NK-92 treated with Interleukin-12 subunit alpha and Interleukin-12 subunit beta, amount 100 ng/mL, for 24 hours (cell line): ENCODE results near the gene NATD1.

ENCODE experiments used
- DNase-seq: peaks from one replicate; lab custom pipeline; 2025; lab: John Stamatoyannopoulos, UW

NATD1 gene, protein sequence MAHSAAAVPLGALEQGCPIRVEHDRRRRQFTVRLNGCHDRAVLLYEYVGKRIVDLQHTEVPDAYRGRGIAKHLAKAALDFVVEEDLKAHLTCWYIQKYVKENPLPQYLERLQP

DNA sequence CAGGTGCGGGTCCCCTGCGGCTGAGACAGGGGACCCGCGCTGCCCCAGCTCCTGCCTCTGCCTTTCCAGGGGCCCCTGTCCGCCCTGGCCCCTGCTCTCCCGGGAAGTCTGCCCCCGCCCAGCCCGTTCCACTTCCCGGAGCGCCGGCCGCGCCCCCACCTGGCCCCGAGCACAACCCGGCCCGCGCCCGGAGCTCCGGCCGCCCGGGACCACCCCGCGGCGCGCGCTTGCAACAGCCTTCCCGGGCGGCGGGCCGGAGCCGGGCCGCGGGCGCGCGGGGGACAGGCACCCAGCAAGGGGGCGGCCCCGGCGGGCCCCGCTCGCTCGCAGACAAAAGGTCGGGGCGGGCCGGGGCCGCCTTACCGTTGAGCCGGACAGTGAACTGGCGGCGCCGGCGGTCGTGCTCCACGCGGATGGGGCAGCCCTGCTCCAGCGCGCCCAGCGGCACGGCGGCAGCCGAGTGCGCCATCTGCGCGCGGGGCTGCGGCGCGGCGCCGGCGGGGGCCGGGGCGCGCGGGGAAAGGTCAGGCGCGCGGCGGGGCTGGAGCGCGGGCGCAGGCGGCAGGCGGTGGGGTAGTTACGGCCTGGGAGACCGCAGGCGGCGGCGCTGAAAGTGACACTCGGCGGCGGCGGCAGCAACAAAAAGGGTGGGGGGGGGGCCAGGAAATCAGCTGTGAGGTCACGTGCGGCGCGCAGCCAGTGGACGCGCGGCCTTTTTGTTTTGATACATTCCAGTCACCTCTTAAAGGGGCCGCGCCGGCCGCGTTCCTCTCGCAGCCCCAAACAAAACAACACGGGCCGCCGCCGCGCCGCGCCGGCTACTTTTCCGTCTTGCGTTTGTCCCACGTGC lies at the start of gene NATD1:
NATD1 (minus strand) TSS at position 615 of the 850 bp plus-strand sequence; CDS start at position 469, 146 bp downstream.
- DNase-seq, result no peak

DNA sequence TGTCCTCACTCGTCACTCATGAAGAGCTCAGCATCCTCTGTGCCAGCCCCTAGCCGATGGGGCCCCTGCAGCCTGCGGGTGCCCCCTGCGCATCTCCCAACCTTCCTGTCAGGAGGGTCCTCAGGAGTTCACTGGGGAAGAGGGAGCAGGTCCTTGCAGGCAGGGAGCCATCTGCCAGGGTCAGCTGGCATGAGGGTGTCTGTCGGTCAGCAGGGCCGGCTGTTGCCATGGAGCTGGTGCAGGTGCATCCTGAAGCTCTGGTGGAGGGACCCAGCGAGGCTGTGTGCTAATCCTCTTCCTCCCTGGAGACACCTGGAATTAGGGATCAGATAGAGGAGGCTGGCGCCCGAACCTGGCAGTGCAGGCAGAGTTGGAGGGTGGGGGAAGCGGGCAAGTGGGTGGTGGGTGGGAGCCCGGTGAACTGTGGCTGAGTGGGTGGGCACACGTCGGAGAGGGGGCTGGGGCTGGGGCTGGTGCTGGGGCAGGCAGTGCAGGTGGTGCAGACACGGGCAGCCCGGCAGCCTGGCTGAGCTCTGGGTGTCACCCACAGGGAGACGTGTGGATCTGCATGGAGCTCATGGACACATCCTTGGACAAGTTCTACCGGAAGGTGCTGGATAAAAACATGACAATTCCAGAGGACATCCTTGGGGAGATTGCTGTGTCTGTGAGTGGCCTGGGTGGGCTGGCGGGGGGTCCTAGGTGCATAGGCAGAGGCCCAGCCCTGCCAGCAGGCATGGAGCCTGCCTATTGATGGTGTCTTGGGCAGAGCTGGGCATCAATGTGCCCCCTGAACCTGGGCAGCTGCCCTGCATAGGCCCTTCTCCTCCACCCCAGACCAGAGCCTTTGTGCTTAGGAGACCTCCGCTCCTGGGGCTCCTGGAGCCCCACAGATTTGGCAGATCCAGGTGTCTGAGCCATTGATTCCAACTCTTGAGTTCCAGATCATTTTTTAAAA lies 48.7 kb upstream of the NATD1 start:
- DNase-seq, result no peak

DNA sequence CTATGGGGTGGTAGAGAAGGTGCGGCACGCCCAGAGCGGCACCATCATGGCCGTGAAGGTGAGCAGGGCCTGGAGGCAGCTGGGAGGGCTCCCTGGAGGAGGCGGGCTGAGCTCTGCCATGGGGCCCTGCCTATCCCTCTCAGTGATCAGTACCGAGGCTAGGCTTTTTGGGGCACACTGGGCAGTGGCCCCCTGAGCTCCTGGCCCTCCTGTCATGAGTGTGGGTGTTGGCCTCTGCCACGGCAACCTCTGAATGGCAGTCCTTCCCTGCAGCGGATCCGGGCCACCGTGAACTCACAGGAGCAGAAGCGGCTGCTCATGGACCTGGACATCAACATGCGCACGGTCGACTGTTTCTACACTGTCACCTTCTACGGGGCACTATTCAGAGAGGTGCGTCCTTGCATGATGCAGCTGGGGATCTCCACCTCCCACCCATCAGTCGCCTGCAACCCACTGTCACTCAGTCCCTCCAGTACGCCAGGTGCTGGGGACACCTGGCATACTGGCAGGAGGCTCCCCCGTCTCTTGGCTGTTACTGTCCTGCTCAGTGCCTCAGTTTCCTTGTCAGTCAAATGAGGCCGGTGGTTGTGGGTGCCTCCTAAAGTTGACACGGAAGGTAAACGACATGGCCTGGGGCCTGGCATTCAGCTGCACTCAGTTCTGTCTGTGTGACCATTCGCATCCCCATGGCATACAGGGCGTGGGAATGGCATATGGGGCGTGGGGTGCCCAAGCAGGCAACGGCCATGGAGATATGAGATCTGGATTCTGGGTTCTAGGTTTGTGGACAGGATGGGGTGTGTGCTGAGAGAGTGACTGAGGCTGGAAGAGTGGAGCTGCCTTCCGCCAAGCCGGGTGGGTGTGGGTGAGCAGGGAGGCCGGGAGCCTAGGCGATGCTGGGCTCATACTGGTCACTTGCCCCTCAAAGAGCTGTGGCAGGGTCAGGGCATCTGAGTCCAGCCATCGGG lies 47.7 kb upstream of the NATD1 start:
- no peak for DNase-seq

DNA sequence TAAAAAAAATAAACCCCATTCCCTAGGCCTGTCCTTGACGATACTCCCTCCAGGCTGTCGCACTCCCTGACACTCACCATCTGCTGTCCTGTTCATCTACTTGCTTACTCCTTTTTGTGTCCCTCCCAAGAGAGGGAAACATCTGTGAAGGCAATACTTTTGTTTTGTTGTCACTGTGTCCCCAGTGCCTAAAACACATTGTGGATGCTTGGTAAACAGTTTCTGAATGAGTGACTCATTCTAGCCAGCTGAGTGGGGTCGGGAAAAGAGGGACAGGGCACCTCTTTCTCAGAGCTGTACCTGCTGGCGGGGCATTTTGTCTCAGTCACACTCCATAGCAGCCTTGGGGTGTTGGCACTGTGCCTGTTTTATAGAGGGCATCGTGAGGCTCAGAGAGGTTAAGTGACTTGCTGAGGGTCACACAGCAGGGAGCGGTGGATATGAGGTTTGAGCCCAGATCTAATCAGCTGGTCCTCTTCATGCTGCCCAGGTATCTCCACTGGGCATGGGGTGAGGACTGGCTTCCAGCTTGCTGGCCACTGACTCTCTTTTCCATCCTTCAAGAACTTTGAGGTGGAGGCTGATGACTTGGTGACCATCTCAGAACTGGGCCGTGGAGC lies 46.9 kb upstream of the NATD1 start:
- DNase-seq, result no peak

DNA sequence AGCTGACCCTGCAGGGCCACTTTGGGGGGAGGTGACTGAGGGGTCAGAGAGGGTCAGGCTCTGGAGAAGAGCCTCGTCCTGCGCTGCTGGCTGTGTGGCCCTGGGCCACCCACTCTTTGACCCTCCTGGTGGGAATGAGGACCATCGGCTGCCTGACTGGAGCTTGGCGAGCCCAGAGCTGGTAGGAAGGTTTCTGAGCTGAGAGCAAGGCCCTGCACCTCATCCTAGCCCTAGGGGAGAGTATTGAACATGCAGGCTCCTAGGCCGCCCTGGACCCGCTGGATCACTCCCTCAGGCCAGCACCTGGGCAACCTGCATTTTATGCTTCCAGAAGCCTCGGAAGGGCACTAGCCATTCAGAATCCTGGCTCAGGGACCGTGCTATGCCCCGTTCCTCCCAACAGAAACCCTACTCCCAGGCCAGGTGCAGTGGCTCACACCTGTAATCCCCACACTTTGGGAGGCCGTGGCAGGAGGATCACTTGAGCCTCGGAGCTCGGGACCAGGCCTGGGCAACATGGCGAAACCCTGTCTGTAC lies 45.8 kb upstream of the NATD1 start:
- DNase-seq, result no peak

DNA sequence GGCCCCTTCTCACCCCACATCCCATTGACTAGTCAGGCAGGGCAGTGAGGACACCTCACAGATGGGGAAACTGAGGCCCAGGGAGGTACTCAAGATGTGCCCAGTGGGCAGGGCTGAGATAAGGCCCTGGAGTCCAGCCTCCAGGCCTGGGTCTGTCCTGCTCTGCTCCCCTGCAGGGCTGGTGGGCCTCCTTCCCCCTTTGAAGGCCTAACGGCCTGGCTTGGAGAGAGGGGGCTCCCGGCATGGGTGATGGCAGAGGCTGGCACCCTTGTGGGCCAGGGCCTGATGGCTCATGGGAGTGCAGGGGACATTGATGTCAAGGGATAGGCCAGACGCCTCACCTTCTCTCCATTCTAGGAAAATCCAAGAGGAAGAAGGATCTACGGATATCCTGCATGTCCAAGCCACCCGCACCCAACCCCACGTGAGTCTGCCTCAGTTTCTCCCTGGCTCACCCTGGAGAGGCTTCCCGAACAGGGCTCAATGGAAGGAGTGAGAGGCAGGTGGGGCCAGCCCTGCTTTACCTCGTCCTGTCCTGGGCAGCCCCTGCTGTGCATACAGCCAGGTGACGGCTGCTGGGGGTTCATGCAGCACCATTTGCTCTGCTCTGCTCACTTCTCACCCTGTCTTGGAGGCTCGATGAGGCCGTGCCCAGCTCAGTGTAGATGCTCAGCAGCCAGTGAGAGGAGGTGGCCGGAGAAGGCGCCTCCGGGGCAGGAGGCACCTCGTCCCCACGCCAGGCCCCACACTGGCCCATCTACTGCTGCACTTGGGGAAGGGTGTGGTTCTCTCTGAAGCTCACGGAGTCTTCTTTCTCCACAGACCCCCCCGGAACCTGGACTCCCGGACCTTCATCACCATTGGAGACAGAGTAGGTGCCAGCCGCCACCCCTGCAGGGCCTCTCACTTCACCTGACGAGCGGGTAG lies 45.1 kb upstream of the NATD1 start:
- DNase-seq, result no peak

- no peak for DNase-seq
Observed at GRCh38 chr17:21297597-21297996, 44.4 kb upstream of the NATD1 start.

GRCh38 chr17:21297026-21297520 lies 43.9 kb upstream of the NATD1 start:
- DNase-seq, result no peak

DNA sequence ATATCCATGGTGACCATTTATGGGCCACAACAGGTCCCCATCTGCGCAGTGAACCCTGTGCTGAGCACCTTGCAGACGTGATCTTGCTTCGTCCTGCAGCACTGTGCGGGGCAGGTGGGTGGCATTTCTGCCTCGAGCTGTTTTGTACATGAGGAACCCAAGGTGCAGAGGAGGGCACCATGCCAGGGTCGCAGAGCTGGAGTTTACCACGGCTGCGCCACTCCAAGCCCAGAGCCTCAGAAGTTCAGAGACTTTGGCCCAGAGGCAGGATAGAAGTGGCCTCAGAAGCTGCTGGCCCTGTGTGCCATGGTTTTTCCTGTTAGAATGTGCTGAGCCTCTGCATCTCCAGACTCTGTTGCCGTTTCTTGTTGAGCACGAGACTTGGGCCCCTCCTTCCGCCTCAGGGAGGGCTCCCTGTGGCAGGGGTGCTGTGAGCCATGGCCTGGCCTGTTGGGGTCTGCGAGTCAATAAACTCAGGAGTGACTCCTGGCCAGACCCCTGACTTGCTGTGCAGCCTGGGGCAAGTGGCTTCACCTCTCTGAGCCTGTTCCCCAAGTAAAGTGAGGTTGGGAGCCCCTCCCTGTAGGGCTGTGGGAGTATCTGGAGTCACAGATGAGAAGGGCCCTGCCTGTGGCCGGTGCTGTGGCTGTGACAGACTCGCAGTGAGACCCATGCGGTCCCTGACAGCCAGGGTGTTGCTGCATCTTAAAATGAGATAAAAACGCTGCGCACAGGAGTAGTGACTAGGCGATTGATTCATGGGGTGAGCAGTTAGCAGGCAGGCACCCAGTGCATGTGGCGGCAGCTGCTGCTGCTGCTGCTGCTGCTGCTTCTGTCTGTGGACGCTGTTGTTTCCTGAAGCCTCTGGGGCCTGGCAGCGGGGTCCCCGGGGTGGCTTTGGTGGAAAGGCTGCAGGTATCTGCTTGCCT lies 43.2 kb upstream of the NATD1 start:
- DNase-seq, result no peak

DNA sequence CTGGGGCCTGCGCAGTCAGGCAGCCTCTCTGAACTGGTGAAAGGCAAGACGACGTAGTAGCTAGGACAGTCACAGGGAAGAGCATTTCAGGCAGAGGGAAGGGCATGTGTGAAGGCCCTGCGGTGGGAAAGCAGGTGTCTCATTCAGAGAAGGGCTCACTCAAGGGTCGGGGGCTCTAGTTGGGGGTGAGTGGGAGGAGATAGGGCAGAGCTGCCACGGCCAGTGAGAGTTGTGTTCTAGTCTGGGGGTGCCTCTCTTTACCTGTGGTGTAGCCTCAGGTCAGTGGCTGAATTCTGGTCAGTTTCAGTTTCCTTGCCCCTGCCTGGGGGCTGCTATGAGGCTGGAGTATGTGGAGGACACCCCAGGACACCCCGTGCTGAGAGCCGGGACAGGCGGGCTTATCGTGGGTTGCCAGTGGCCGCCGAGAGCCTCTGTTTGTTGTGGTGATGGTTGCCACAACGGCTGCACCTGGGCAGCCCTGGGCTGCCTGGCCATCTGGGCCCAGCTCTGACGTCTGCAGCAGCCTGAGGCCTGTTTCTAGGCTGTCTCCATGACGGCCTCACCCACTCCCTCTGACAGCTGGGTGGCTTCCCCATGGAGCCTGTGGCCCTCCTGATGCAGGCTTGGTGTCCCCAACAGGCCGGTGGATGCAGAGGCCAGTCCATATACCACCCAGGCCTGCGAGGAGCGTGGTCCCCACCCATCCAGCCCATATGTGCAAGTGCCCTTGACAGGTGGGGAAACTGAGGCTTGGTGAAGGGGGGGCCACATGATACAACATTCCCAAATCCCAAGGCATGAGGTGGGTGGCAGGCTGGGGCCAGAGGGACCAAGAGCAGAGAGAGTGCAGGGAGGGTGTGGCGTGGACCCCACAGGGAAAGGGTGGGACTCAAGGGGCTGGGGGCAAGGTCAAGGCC lies 42.1 kb upstream of the NATD1 start:
- DNase-seq, result no peak

DNA sequence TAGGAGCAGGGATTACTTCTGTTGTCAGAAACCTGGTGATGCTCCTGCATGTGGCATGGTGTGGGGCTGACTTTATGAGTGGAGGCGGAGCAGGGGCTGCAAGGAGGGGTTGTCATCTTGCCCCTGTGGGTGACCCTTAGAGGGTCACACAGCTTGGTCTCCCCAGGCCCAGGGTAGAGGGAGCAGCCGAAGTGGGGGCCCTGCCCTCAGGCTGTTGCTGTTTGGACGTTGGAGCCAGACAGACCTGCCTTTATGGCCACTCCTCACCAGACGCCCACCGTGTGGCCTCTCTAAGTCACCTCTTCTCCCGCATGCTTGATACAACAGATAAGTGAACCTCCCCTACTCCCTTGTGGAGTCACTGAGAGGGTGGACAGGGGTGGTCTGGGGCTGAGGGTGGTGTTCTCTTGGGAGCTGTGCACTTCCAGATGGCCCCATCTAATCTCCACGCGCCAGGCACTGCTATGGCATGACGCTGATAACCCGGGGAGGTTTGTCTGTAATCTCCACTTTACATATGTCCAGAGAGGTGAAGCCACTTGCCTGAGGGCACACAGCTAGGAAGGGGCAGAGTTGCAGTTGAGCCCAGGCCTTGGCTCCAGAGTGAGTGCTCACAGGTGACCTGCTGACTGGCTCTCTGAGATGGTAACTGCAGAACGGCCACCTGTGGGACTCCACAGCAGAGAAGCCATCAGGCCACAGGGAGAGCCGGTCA lies 41.3 kb upstream of the NATD1 start:
- no peak for DNase-seq

GRCh38 chr17:21293831-21294210 lies 40.6 kb upstream of the NATD1 start:
- no peak for DNase-seq

DNA sequence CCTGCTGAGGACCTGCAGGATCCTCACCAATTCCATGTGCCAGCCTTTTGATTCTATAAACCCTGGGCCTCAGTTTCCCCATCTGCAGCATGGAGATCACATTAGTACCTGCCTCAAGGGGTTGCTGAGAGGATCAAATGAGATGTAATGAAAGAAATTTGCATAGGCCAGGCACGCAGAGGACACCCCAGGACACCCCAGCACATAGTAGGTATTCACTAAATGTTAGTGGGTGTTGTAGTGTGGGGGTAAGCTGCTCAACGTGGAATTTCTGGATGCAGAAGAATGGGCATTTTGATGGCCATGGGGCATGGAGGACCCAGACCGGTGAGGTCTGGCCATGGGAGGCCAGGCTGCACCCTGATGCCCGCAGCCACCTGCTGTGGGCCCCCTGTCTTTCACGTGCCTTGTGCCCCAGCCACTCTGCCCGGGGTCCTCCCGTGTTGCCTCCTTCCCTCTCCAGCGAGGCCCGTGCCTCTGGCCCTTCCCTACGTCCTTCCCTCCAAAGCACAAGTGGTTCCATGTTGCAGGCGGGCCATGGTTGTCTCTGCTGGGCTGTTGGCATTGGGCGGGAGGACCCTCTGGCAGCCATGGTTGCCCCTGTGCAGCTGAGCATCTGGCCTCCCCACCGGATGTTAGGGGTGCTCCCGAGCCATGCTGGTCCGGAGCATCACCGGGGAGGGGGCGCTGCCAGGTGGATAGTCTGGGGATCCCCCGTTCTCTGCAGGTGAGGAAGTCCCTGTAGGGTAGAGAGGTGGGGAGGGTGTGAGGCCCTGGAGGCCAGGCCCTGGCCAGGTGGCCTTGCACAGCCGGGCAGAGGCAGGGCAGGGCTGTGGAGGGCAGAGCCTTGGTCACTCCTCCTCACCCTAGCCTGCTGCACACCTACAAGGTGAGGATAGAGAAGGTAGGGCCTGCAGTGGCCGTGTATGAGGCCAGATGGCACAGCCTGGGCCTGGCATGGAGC lies 39.9 kb upstream of the NATD1 start:
- DNase-seq, result no peak

DNA sequence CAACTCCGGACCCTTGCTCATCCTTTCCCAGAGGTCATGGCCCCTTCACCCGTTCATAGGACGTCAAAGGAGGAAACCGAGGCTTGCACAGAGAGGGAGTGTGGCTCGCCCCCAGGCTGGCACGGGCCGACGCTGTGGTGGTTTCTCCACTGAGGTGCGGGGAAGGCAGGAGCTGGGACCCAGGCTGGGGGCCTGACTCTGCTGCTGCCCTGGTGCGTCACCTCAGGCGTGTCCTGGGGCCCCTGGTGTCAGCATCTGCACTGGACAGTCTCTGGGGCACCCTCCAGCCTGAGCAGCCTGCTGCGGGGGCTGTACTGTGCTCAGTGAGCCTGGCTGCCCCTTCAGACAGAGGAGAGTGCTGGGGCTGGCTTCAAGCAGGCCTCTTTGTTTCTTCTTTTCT lies 38.7 kb upstream of the NATD1 start:
- DNase-seq, result no peak

- no peak for DNase-seq
Observed at GRCh38 chr17:21291357-21291756, 38.1 kb upstream of the NATD1 start.
